ENCODE data around the gene ASTN2.
"Not testable (repeated sequence)": the region's sequence is repeated elsewhere in the genome, so short reads cannot be mapped to it uniquely, and the experiment has no call there.

The ASTN2 gene

GRCh38 chr9:116691607-116692006 lies 723.2 kb downstream of the ASTN2 start:
- Histone ChIP-seq H3K36me3 (ENCODE audit: control insufficient read depth, insufficient read depth, low read length) (no peaks in the 10 kb centered on the region; the same call in 1 of the 2 replicates), H3K27ac (ENCODE audit: low read depth, low read length) (no peak overlapping the region), H3K4me1 (ENCODE audit: control insufficient read depth, insufficient read depth, low read length) (peaks cover 11% of the 10 kb centered on the region; the same call in 1 of the 2 replicates)

DNA sequence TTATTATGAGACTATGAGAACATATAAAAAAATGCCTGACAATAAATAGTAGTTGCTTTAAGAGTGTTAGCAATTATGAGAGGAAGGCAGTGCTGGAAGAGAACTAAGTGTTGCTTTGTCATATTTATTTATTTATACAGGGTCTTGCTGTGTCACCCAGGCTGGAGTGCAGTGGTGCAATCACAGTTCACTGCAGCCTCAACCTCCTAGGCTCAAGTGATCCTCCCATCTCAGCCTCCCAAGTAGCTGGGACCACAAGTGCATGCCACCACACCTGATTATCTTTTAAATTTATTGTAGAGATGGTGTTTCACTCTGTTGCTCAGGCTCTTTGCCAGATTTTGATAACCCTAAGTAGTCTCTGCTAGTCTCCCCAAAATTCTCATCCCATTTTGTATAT lies 724.1 kb downstream of the ASTN2 start:
- H3K9ac ChIP-seq (ENCODE audit: low read length); H3K9me3 ChIP-seq (ENCODE audit: control insufficient read depth, insufficient read depth, low read depth, low read length); H3K27me3 ChIP-seq (ENCODE audit: control insufficient read depth, insufficient read depth, low read length); H3K4me3 ChIP-seq (ENCODE audit: low read depth, low read length); H3K27ac ChIP-seq (ENCODE audit: low read depth, low read length); H3K36me3 ChIP-seq (ENCODE audit: control insufficient read depth, insufficient read depth, low read length): not testable (repeated sequence)
- peaks cover 12% of the 10 kb centered on the region; the same call in 1 of the 2 replicates for H3K4me1 ChIP-seq (ENCODE audit: control insufficient read depth, insufficient read depth, low read length)

More at GRCh38 chr9:116691607-116692006, 723.2 kb downstream of the ASTN2 start:
- no peak overlapping the region for H3K4me3 ChIP-seq (ENCODE audit: low read depth, low read length)
- H3K27me3 ChIP-seq (ENCODE audit: control insufficient read depth, insufficient read depth, low read length): no peaks in the 10 kb centered on the region; the same call in 1 of the 2 replicates
- H3K9ac ChIP-seq (ENCODE audit: low read length): no peak overlapping the region
- H3K9me3 ChIP-seq (ENCODE audit: control insufficient read depth, insufficient read depth, low read depth, low read length): no peaks in the 10 kb centered on the region

GRCh38 chr9:116689486-116690032 lies 725.3 kb downstream of the ASTN2 start:
- Histone ChIP-seq H3K36me3 (ENCODE audit: control insufficient read depth, insufficient read depth, low read length) (no peaks in the 10 kb centered on the region; the same call in 1 of the 2 replicates), H3K4me3 (ENCODE audit: low read depth, low read length) (no peak overlapping the region), H3K27me3 (ENCODE audit: control insufficient read depth, insufficient read depth, low read length) (no peaks in the 10 kb centered on the region; the same call in 1 of the 2 replicates), H3K4me1 (ENCODE audit: control insufficient read depth, insufficient read depth, low read length) (peaks cover 12% of the 10 kb centered on the region; the same call in 1 of the 2 replicates), H3K9me3 (ENCODE audit: control insufficient read depth, insufficient read depth, low read depth, low read length) (0 out of 2 replicates have a peak, but pooled peaks cover 2% of the 10 kb centered on the region), H3K9ac (ENCODE audit: low read length) (peak overlapping the region; percentile 4), H3K27ac (ENCODE audit: low read depth, low read length) (no peak overlapping the region)

DNA sequence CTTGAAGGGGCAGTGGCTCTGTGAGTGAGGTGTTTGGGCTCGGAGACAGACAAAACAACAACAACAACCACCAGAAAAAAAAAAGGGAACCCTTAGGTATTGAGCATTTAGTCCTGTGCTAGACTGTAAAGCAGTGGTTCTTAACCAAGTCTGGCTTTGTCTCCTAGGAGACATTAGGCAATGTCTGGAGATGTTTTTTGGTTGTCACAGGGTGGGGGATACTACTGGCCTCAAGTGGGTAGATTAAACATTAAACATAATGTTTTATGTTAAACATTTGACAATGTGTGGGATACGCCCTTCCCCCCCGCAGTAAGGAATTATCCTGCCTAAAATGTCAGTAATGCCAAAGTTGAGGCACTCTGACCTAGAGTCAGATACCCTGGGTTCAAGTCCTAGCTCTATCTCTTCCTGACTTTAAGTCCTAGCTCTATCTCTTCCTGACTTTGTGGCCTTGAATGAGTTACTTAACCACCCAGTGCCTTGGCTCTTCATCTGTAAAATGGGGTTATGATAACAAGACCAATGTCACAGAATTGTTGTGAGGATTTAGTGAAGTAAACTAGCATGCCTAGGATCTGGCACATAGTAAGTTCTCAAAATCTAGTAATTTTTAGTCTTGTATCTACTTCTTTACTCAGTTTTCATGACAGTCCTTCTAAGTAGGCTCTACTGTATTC lies 725.9 kb downstream of the ASTN2 start:
- no peak overlapping the region for H3K9ac ChIP-seq (ENCODE audit: low read length)

DNA sequence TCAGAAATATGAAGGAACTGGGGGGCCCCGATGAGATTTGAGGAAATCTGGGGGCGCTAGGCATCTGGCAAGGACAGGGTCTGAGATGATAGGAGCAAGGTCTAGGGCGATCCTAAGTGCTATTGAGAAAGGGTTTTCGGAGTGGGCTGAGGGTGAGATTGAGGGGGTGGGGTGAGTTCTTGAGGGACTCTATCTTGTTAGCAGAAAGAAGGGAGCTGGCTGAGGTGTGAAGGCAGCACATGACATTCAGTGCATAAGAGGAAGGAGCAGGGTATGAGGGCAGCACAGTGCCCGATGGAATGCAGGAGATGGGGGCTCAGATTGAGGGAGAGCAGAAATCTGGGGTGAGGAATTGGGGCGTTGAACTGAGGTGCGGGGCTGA lies 727.1 kb downstream of the ASTN2 start:
- H3K9ac ChIP-seq (ENCODE audit: low read length): peak overlapping the region; percentile 62
- peak overlapping the region; percentile 68 for H3K4me3 ChIP-seq (ENCODE audit: low read depth, low read length)
- peaks cover 10% of the 10 kb centered on the region; the same call in 1 of the 2 replicates for H3K9me3 ChIP-seq (ENCODE audit: control insufficient read depth, insufficient read depth, low read depth, low read length)
- H3K27me3 ChIP-seq (ENCODE audit: control insufficient read depth, insufficient read depth, low read length): no peaks in the 10 kb centered on the region; the same call in 1 of the 2 replicates
- H3K4me1 ChIP-seq (ENCODE audit: control insufficient read depth, insufficient read depth, low read length): peaks cover 12% of the 10 kb centered on the region; the same call in 1 of the 2 replicates
- H3K36me3 ChIP-seq (ENCODE audit: control insufficient read depth, insufficient read depth, low read length): no peaks in the 10 kb centered on the region
- no peak overlapping the region for H3K27ac ChIP-seq (ENCODE audit: low read depth, low read length)

More for the DNA sequence above, 725.9 kb downstream of the ASTN2 start:
- peaks cover 6% of the 10 kb centered on the region; the same call in 1 of the 2 replicates for H3K9me3 ChIP-seq (ENCODE audit: control insufficient read depth, insufficient read depth, low read depth, low read length)
- 0 out of 2 replicates have a peak overlapping the region, but pooled peaks have one; percentile 3 for H3K4me3 ChIP-seq (ENCODE audit: low read depth, low read length)
- H3K36me3 ChIP-seq (ENCODE audit: control insufficient read depth, insufficient read depth, low read length): no peaks in the 10 kb centered on the region; the same call in 1 of the 2 replicates
- peaks cover 12% of the 10 kb centered on the region; the same call in 1 of the 2 replicates for H3K4me1 ChIP-seq (ENCODE audit: control insufficient read depth, insufficient read depth, low read length)
- no peaks in the 10 kb centered on the region; the same call in 1 of the 2 replicates for H3K27me3 ChIP-seq (ENCODE audit: control insufficient read depth, insufficient read depth, low read length)
- H3K27ac ChIP-seq (ENCODE audit: low read depth, low read length): no peak overlapping the region

GRCh38 chr9:116687074-116687753 lies 727.6 kb downstream of the ASTN2 start, which contains the start of gene TRIM32:
TRIM32 (plus strand) TSS chr9:116687305; CDS start chr9:116697743, 10,438 bp downstream.
- Histone ChIP-seq H3K27me3 (ENCODE audit: control insufficient read depth, insufficient read depth, low read length) (no peaks in the 10 kb centered on the region; the same call in 1 of the 2 replicates), H3K9me3 (ENCODE audit: control insufficient read depth, insufficient read depth, low read depth, low read length) (peaks cover 10% of the 10 kb centered on the region; the same call in 1 of the 2 replicates), H3K4me3 (ENCODE audit: low read depth, low read length) (peak within 1 kb of the TSS; percentile 68), H3K36me3 (ENCODE audit: control insufficient read depth, insufficient read depth, low read length) (no peaks in the 10 kb centered on the region), H3K27ac (ENCODE audit: low read depth, low read length) (0 out of 2 replicates have a peak within 1 kb of the TSS, but pooled peaks have one; percentile 5), H3K4me1 (ENCODE audit: control insufficient read depth, insufficient read depth, low read length) (peaks cover 12% of the 10 kb centered on the region; the same call in 1 of the 2 replicates), H3K9ac (ENCODE audit: low read length) (peak within 1 kb of the TSS; percentile 66)

- Histone ChIP-seq H3K27ac (ENCODE audit: low read depth, low read length) (0 out of 2 replicates have a peak overlapping the region, but pooled peaks have one; percentile 5), H3K4me1 (ENCODE audit: control insufficient read depth, insufficient read depth, low read length) (peaks cover 12% of the 10 kb centered on the region; the same call in 1 of the 2 replicates), H3K27me3 (ENCODE audit: control insufficient read depth, insufficient read depth, low read length) (no peaks in the 10 kb centered on the region; the same call in 1 of the 2 replicates), H3K9me3 (ENCODE audit: control insufficient read depth, insufficient read depth, low read depth, low read length) (peaks cover 10% of the 10 kb centered on the region; the same call in 1 of the 2 replicates), H3K4me3 (ENCODE audit: low read depth, low read length) (peak overlapping the region; percentile 68), H3K9ac (ENCODE audit: low read length) (peak overlapping the region; percentile 66), H3K36me3 (ENCODE audit: control insufficient read depth, insufficient read depth, low read length) (no peaks in the 10 kb centered on the region)
These were observed 728.2 kb downstream of the ASTN2 start for GRCh38 chr9:116686693-116687073.

DNA sequence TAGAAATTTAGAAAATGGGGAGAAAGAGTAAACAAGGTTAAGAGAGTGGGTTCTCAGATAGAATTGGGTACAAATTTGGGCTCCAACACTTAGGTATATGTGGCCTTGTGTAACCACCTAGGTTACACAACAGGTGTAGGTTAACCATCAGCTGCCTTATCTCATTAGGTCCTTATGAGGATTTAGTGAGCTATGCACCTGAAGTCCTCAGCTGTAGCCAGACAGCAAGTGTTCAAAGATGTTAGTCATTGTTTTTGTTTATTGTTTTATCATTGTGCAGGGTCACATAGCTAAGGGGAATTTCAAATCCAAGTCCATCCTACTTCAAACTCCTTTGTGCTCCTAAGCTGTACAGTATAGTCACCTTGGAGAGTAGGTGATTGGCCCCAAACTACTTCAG lies 728.7 kb downstream of the ASTN2 start:
- peak overlapping the region; percentile 66 for H3K9ac ChIP-seq (ENCODE audit: low read length)
- peak overlapping the region; percentile 68 for H3K4me3 ChIP-seq (ENCODE audit: low read depth, low read length)
- H3K27ac ChIP-seq (ENCODE audit: low read depth, low read length): no peak overlapping the region
- no peaks in the 10 kb centered on the region for H3K36me3 ChIP-seq (ENCODE audit: control insufficient read depth, insufficient read depth, low read length)
- H3K27me3 ChIP-seq (ENCODE audit: control insufficient read depth, insufficient read depth, low read length): no peaks in the 10 kb centered on the region; the same call in 1 of the 2 replicates
- H3K4me1 ChIP-seq (ENCODE audit: control insufficient read depth, insufficient read depth, low read length): peaks cover 12% of the 10 kb centered on the region; the same call in 1 of the 2 replicates
- peaks cover 10% of the 10 kb centered on the region; the same call in 1 of the 2 replicates for H3K9me3 ChIP-seq (ENCODE audit: control insufficient read depth, insufficient read depth, low read depth, low read length)

DNA sequence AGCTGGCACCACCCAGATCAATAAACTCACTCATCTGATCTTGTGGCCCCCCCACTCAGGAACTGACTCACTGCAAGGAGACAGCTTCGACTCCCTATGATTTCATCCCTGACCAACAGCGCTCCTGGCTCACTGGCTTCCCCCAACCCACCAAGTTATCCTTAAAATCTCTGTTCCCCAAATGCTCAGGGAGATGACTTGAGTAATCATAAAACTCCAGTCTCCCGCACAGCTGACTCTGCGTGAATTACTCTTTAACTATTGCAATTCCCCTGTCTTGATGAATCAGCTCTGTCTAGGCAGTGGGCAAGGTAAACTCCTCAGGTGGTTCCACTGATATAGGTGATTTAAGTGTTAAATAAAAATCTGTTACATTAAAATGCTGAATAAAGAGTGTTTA lies 729.7 kb downstream of the ASTN2 start:
- Histone ChIP-seq H3K36me3 (ENCODE audit: control insufficient read depth, insufficient read depth, low read length) (no peaks in the 10 kb centered on the region), H3K4me3 (ENCODE audit: low read depth, low read length) (no peak overlapping the region), H3K27ac (ENCODE audit: low read depth, low read length) (no peak overlapping the region), H3K27me3 (ENCODE audit: control insufficient read depth, insufficient read depth, low read length) (no peaks in the 10 kb centered on the region; the same call in 1 of the 2 replicates), H3K4me1 (ENCODE audit: control insufficient read depth, insufficient read depth, low read length) (peaks cover 12% of the 10 kb centered on the region; the same call in 1 of the 2 replicates), H3K9me3 (ENCODE audit: control insufficient read depth, insufficient read depth, low read depth, low read length) (peaks cover 10% of the 10 kb centered on the region; the same call in 1 of the 2 replicates), H3K9ac (ENCODE audit: low read length) (no peak overlapping the region)

- Histone ChIP-seq H3K9me3 (ENCODE audit: control insufficient read depth, insufficient read depth, low read depth, low read length) (peaks cover 10% of the 10 kb centered on the region; the same call in 1 of the 2 replicates), H3K9ac (ENCODE audit: low read length) (no peak overlapping the region), H3K36me3 (ENCODE audit: control insufficient read depth, insufficient read depth, low read length) (no peaks in the 10 kb centered on the region), H3K27ac (ENCODE audit: low read depth, low read length) (no peak overlapping the region), H3K27me3 (ENCODE audit: control insufficient read depth, insufficient read depth, low read length) (no peaks in the 10 kb centered on the region; the same call in 1 of the 2 replicates), H3K4me3 (ENCODE audit: low read depth, low read length) (no peak overlapping the region), H3K4me1 (ENCODE audit: control insufficient read depth, insufficient read depth, low read length) (peaks cover 6% of the 10 kb centered on the region; the same call in 1 of the 2 replicates)
These were observed 731.3 kb downstream of the ASTN2 start for GRCh38 chr9:116683535-116683934.

Measured in HUES6 (cell line).